Thyroid gland (tissue), 4 donors: ENCODE results near the gene SMC3. TPM values are rescaled to one million over a fixed set of nuclear protein-coding genes. Genes with fewer than 3 reads are reported as not detected.

Experiments used
- DNase-seq, 2 donors: peaks; one replicate each; pipeline ENCODE4 v3.0.0-alpha.2; 2019
- H3K27ac ChIP-seq, 3 donors: fragments of 200-600 bp; sonication (generic); 1 replicate in 2 of 3; 2 replicates in 1 of 3; pipeline ENCODE4 v1.5.1; 2016 to 2019; ENCODE audit warnings: mild to moderate bottlenecking in 1 of 3, moderate library complexity in 1 of 3
- H3K27me3 ChIP-seq: fragments of 200-600 bp; sonication (generic); one replicate; pipeline ENCODE4 v1.5.1; 2019
- H3K36me3 ChIP-seq, 2 donors: fragments of 200-600 bp; sonication (generic); one replicate each; pipeline ENCODE4 v1.5.1; 2016 to 2019
- H3K4me1 ChIP-seq, 2 donors: fragments of 200-600 bp; sonication (generic); one replicate each; pipeline ENCODE4 v1.5.1; 2017 to 2019
- H3K4me3 ChIP-seq, 3 donors: fragments of 200-600 bp; sonication (generic); replicated peaks in 1 of 3; 1 replicate in 2 of 3; 2 replicates in 1 of 3; pipeline ENCODE4 v1.5.1; 2016; ENCODE audit warnings: mild to moderate bottlenecking in 1 of 3
- H3K9me3 ChIP-seq: fragments of 200-600 bp; sonication (generic); one replicate; pipeline ENCODE4 v1.5.1; 2017
- CTCF ChIP-seq, 6 experiments: fragments of 200-600 bp in 3 of 6; fragments of 450-650 bp in 3 of 6; sonication (generic) in 3 of 6; IDR thresholded peaks; one replicate each; pipeline ENCODE4 v1.5.1; 2016 to 2019; ENCODE audit warnings: antibody characterized with exemption in 6 of 6, mild to moderate bottlenecking in 2 of 6, inconsistent platforms in 1 of 6, moderate library complexity in 1 of 6
- POLR2A ChIP-seq, 2 donors: fragments of 450-650 bp; IDR thresholded peaks; one replicate each; pipeline ENCODE4 v1.6.1; 2017; ENCODE audit warnings: antibody characterized with exemption in 2 of 2, mild to moderate bottlenecking in 2 of 2, moderate library complexity in 1 of 2
- WGBS, 2 donors: methylation state at CpG; one replicate each; pipeline ENCODE4 v1.1.5; 2017; 5-methylcytosine and 5-hydroxymethylcytosine counted together
- intact Hi-C: fragments of 100-400 bp; cut with DNase I; formaldehyde crosslinking; loops from one replicate; pipeline ENCODE4 v1.15.1; 2023
- total RNA-seq, 4 donors: library from RNA; depleted of rRNA; stranded (reverse); fragments of >200 nt; gene quantifications; one replicate each; pipeline ENCODE4 v1.2.3, GENCODE V29; 2016

Gene SMC3
- total RNA-seq, 4 donors from 2014 or later, result 28.5 to 38.2 (median 30.8) TPM

- no peaks in the 10 kb centered on the region for H3K9me3 ChIP-seq
- TF ChIP-seq POLR2A (IDR thresholded peaks at IDR 0.05), result no peak
- TF ChIP-seq CTCF (IDR thresholded peaks at IDR 0.05), result no peak
- peaks cover 15 to 18% of the 10 kb centered on the region in 2 donors for H3K36me3 ChIP-seq
- 83 to 85% methylated on average over 5 of the region's 5 CpGs for WGBS, 2 donors
- peaks cover 2 to 10% of the 10 kb centered on the region in 2 donors for H3K4me1 ChIP-seq
- no peak for DNase-seq
- no peak overlapping the region for H3K27ac ChIP-seq
- no peak overlapping the region for H3K4me3 ChIP-seq
- H3K27me3 ChIP-seq, result no peaks in the 10 kb centered on the region
- intact Hi-C loops, result no loop called here
Measured at GRCh38 chr10:110574420-110574819, 6.9 kb downstream of the SMC3 start.

GRCh38 chr10:110576220-110576619 is 8.7 kb downstream of the SMC3 start:
- H3K36me3 ChIP-seq, result peaks cover 20 to 27% of the 10 kb centered on the region in 2 donors
- H3K4me1 ChIP-seq, result peaks cover 0 to 5% of the 10 kb centered on the region in 2 donors
- WGBS, 2 donors, result 82 to 83% methylated on average over 5 of the region's 5 CpGs

GRCh38 chr10:110577056-110577455 is 9.6 kb downstream of the SMC3 start:
- no peaks in the 10 kb centered on the region for H3K9me3 ChIP-seq
- peaks cover 29 to 34% of the 10 kb centered on the region in 2 donors for H3K36me3 ChIP-seq
- intact Hi-C loops, result no loop called here
- no peak overlapping the region for H3K27ac ChIP-seq
- TF ChIP-seq POLR2A (IDR thresholded peaks at IDR 0.05) (no peak), CTCF (IDR thresholded peaks at IDR 0.05) (no peak)
- DNase-seq, result no peak
- no peaks in the 10 kb centered on the region for H3K27me3 ChIP-seq
- no peak overlapping the region for H3K4me3 ChIP-seq
- peaks cover 0 to 3% of the 10 kb centered on the region in 2 donors for H3K4me1 ChIP-seq
- WGBS, 2 donors, result 79 to 80% methylated on average over 3 of the region's 3 CpGs

More at GRCh38 chr10:110576220-110576619, 8.7 kb downstream of the SMC3 start:
- Histone ChIP-seq H3K4me3 (no peak overlapping the region), H3K9me3 (no peaks in the 10 kb centered on the region), H3K27ac (no peak overlapping the region), H3K27me3 (no peaks in the 10 kb centered on the region)
- no peak for DNase-seq
- TF ChIP-seq POLR2A (IDR thresholded peaks at IDR 0.05) (no peak), CTCF (IDR thresholded peaks at IDR 0.05) (no peak)
- intact Hi-C loops, result no loop called here

- no peaks in the 10 kb centered on the region for H3K27me3 ChIP-seq
- no peak overlapping the region for H3K4me3 ChIP-seq
- TF ChIP-seq CTCF (IDR thresholded peaks at IDR 0.05), result no peak
- TF ChIP-seq POLR2A (IDR thresholded peaks at IDR 0.05), result no peak
- H3K4me1 ChIP-seq, result no peaks in the 10 kb centered on the region
- H3K36me3 ChIP-seq, result peaks cover 63 to 70% of the 10 kb centered on the region in 2 donors
- WGBS, 2 donors, result 94 to 96% methylated on average over 3 of the region's 3 CpGs
- intact Hi-C loops, result no loop called here
- no peak for DNase-seq
- H3K27ac ChIP-seq, result no peak overlapping the region
- H3K9me3 ChIP-seq, result no peaks in the 10 kb centered on the region
Measured at GRCh38 chr10:110584006-110584405, 16.5 kb downstream of the SMC3 start.

- Histone ChIP-seq H3K36me3 (peaks cover 49 to 59% of the 10 kb centered on the region in 2 donors), H3K27me3 (no peaks in the 10 kb centered on the region)
Measured at GRCh38 chr10:110591760-110592159, 24.3 kb downstream of the SMC3 start.

More at GRCh38 chr10:110591760-110592159, 24.3 kb downstream of the SMC3 start:
- 88 to 93% methylated on average over 5 of the region's 5 CpGs for WGBS, 2 donors
- Histone ChIP-seq H3K4me1 (no peaks in the 10 kb centered on the region), H3K9me3 (no peaks in the 10 kb centered on the region), H3K4me3 (no peak overlapping the region), H3K27ac (no peak overlapping the region)
- intact Hi-C loops, result no loop called here
- no peak for DNase-seq
- TF ChIP-seq CTCF (IDR thresholded peaks at IDR 0.05) (no peak), POLR2A (IDR thresholded peaks at IDR 0.05) (no peak)
